GM18951 (cell line): ENCODE data around the gene ZFAND2A.

ENCODE experiments used
- POLR2A ChIP-seq: IDR thresholded peaks from 4 replicates; pipeline ENCODE4 v1.6.1; 2011; ENCODE audit warnings: mild to moderate bottlenecking; ENCODE audit not compliant: insufficient read length, insufficient read depth; ENCODE audit errors: extremely low read depth
- in situ Hi-C: fragments of 300-500 bp; cut with MboI; formaldehyde crosslinking; loops from one replicate; pipeline ENCODE4 v1.12.0; 2022; ENCODE audit warnings: low sequenced_read_pairs, mixed read lengths, inconsistent platforms; ENCODE audit not compliant: unreplicated experiment

Gene ZFAND2A

DNA sequence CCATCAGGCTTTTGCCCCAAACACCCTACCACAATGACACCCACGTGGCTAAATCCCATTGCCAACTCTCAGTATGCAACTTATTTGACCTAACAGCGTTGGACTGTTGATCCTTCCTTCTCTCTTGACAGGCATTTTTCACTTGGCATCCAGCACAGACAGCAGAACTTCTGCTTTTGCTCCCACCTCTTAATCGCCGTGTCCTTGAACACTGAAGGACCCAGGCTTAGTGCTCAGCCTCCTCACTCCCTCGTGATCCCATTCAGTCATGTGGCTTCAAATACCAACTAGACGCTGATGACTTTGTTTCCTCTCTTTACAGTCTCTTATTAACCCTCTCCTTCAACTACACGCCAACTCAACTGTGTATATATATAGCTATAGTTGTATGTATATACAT lies 25.0 kb downstream of the ZFAND2A start:
- no peak for TF ChIP-seq POLR2A
- in situ Hi-C loops = no loop called here

DNA sequence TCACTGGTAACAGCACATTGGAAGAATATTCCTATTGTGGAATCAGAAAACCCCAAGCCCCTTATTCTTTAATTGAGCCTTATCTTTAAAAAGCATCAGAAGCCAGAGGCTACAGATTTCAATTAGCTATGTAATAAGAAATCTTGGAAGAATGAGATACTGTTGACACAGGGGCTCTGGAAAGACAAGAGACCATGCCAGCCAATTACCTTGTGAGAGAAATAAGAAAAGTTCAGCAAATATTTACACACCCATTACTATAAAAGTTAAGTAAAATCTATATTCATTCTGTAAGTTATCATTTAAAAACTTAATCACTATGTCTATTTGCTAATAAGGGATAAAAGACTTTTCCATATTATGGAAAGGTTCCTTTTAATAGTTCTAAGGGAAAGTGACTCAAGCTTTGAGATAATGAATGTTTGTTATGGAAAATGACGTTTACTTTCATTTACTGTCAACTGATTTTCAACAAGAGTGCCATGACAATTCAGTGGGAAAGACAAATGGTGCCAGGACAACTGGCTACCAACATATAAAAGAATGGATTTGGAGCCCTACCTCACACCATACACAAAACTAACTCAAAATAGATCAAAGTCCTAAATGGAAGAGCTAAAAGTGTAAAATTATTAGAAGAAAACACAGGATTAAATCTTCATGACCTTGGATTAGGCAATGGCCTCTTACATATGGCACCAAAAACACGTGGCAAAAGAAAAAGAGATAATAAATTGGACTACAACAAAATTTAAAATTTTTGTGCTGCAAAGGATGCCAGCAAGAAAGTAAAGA lies 28.3 kb downstream of the ZFAND2A start:
- TF ChIP-seq POLR2A = no peak
- in situ Hi-C loops = no loop called here

DNA sequence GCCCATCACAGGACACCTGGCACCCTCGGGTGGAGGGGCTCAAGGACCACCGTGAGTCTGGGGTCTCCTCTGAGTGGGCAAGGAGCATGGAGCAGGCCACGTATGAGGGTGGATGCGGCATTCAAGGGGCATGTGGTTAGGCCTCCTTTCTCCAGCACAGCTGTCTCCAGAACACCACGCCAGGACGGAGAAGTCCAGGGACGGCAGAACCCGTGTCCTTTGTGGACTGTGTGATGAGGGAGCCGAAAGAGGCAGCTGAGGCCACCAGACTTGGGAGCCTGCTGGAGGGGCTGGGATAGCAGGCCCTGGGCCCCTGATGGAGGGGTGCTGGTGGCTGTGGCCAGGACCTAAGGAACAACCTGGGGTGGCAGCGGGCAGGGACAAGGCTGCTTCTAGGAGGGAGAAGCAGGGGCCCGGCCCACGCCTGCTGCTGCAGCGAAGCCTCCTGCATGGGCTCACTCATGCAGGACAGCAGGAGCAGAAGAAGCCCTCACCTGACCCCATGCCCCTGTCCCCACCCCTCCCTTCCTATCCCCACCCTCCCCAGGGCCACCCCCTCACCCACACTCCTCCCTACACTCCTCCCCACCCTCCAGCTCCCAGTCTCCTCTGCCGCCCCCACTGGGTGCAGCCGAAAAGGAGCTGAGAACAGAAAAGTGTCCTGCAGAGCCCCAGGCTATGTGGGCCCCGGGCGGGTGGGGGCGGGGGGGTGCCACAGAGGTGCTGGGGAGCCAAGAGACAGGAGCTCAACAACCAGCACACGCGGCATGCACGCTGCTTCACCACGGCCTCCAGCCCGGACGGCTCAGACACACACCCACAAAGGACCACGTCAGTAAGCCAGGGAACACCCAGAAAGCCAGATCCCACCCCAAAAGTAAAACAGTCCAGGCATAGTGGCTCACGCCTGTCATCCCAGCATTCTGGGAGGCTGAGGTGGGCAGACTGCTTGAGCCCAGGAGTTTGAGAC lies 29.7 kb downstream of the ZFAND2A start:
- in situ Hi-C loops = no loop called here
- TF ChIP-seq POLR2A = no peak

DNA sequence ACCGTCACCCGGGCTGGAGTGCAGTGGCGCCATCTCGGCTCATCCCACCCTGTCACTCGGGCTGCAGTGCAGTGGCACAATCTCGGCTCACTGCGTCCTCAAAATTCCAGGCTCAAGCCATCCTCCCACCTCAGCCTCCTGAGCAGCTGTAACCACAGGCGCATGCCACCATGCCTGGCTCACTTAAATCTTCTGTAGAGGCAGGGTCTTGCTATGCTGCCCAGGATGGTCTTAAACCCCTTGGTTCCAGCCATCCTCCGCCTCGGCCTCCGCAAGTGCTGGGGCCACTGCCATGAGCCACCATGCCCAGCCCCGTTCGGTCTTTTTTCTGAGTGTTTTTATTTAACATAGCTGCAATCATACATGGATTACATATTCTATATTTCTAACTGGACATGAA lies 30.6 kb downstream of the ZFAND2A start:
- in situ Hi-C loops = no loop called here
- no peak for TF ChIP-seq POLR2A

DNA sequence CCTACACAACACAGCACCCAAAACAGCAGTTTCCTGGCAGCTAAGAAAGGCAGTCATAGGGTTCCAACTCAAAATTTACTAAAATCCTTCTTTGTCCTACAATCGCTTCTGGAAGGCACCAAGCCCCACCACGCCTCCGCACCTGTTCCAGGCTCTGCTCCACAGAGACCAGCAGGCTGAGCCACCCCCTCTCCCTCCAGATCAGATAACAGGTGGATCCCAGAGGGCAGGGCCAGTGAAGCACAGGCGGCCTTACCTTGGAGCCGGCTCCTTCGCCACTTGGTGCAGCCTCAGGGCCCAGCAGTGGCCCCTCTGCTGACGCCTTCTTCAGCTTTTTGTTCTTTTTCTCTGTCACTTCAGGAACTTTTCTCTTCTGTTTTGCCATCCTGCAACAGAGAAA lies 33.0 kb downstream of the ZFAND2A start:
- no peak for TF ChIP-seq POLR2A

DNA sequence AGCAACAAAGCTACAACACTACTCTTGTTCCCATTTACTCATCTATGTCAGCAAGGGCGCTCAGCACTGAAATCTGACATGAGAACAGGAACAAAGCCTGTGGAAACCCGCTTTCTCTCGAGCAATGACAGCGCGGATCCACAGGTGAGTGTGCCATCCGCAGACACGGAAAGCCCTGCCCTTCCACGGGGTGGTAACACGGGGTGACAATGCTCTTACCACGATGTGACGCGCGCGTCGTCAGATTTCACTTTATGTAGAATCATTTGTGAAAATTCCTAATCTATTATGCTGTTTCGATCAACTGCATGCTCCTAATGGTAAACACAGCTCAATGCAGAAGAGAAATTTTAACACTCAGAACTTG lies 34.4 kb downstream of the ZFAND2A start:
- in situ Hi-C loops = no loop called here
- TF ChIP-seq POLR2A = no peak

More for the DNA sequence above, 33.0 kb downstream of the ZFAND2A start:
- in situ Hi-C loops = no loop called here

DNA sequence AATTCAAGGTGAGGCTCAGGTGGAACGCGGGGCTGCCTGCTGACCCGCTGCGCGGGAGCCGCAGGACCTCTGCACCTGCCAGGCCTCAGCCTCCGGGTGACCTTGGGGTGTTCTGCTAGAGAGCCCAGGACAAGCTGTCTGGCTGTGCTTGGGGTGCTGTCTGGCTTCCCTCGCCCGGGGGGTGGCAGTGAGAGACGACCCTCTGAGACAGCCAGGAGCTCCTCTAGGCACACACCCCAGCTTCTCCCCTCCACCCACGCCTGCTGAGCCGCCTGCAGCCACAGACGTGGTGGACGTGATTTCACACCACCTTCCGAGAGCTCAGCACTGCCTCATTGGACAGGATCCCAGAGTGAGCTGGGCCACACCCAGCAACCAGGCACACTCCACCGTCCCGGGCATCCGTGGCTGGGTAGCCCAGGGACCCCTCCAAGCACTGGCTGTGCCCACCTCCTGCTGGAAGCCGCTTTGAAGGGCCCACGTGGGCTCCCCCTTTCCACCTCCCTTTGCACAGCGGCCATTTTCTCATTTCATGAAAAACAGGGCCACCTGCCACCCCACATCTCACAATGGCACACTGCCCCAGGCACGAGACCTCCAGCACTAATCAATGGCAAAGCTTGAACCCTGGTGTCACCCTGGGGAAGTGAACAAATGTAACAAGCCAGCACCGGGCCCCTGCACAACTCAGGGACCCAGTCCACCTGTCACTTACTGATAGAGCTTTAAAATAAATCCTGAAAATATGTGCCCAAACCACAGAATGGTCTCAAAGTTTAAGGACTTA lies 35.0 kb downstream of the ZFAND2A start:
- no peak for TF ChIP-seq POLR2A
- in situ Hi-C loops = no loop called here

DNA sequence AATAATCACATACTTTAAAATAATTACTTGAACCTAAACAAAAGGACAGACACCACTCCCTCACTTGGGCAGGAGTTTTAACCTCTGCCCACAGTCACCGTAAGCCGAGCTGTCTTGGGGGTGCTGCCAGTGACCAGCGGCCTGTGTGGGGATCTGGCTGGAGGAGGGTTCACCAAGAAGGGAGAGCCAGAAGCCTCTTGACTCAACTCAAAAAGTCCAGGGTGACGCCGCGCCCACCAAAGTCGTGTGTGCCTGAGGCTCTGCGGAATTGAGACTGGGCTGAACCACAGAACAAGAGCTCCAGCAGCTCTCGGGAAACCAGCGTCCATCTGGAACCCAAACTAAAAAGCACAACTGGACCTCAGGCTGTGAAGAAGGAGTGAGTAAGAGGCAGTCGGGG lies 35.8 kb downstream of the ZFAND2A start:
- in situ Hi-C loops = no loop called here
- no peak for TF ChIP-seq POLR2A

DNA sequence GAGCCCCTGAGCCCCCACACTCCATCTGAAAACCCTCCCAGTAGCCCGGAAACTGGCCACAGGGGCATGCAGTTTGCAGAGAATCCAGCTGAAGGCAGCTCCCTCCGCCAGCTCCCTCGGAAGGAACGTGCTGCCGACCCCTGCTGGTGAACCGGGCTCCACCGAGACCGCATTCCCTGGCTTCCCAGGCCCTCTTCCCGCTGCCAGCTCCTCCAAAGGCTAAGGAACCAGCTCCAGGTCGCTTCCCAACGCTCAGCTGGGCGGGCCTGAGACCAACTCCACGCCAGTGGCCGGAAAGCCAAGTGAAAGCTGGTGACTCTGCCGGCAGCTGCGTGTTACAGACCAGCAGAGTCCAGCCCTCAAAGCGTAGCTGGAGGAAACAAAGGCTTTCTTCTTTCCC lies 36.3 kb downstream of the ZFAND2A start:
- in situ Hi-C loops = no loop called here
- TF ChIP-seq POLR2A = no peak

DNA sequence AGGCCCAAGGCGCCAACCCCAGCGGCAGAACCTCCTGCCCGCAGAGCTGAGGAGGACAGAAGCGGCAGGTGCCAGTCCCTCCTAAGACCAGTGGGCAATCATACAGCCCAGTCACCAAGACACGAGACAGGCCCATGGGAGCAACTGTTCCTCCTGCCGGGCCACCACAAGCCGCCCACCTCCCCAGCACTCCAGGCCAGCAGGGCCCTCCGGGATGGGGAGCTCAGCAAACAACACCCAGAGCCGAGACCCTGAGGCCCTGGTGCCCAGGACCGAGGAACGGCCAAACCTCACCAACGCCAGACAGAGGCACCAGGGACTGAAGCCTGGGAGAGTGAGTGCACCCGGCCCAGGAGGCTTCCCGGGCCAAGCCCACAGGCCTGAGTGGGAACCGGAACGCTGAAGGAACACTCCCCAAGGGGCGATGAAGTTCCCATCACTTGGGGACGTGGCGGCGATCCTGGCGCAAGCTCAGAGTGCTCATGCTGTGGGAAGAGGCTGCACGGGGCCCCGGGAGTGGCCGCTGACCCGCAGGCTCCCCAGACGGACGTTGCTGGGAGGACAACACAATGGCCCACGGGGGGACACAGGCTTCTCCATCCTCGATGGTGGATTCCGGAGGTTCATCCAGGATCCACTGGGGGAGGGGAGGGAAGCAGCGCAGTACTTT lies 37.0 kb downstream of the ZFAND2A start:
- in situ Hi-C loops = no loop called here
- no peak for TF ChIP-seq POLR2A

DNA sequence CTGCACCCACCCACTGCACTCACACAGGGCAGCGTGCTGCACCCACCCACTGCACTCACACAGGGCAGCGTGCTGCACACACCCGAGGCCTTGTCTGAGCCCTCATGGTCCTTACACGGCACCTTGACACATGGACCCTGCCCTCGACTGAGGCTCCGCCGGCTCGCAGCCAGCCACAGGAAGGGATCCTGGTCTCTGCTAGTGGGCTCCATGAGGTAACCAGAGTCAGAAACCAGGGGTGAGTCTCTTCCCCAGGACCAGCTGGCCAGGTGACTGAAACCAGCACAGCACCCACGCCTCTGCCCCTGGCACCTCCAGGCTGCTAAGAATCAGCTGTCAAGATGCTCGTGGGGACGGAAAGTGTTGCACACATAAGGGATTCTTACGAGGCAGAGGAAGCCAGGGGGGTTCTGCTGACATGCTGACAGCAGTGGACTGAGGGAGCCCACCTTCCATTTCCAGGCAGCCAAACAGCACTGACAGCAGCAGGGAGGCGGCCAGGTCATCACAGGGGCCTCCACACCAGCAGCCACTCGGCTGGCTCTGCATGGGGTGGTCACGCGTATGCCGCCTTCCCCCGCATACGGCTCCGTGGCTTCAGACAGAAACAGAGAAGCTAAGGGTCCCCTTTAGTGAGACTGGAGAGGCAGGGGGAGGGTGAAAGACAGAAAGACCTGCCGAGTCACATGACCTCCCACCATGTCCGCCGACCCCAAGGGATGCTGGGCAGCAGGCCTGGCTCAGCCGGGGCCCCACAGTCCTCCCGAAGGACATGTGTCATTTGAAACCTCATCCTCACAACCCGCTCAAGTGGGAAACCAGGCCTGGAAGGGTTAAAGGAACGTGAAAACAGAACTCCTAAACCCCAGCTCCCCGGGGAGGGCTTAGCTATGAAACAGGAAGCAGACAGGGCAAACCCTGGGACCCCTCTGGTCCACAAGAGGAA lies 37.8 kb downstream of the ZFAND2A start:
- in situ Hi-C loops = no loop called here

DNA sequence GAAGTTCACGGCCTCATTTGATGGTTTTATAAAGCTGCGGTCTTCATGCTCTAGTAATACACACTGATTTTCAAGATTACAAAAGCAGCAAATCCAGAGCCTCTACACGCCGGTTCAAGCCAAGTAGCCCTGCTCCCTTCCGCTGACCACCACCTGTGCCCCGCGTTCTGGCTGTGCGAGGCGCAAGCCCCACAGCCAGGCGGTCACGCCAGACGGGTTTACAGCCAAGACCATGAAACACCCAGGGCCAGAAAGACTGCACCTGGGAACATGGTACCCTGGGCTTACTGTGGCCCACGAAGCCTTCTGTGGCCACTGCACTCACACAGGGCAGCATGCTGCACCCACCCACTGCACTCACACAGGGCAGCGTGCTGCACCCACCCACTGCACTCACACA lies 38.5 kb downstream of the ZFAND2A start:
- TF ChIP-seq POLR2A = no peak
- in situ Hi-C loops = no loop called here

More for the DNA sequence above, 37.8 kb downstream of the ZFAND2A start:
- TF ChIP-seq POLR2A = no peak
